H9 (cell line): Measurements from ENCODE around the gene CCDC149. TPM values are rescaled to one million over a fixed set of nuclear protein-coding genes. Genes with fewer than 3 reads are reported as not detected.

Source experiments
- DNase-seq: peaks from one replicate; pipeline ENCODE4 v3.0.0-alpha.2; 2017
- H2AFZ ChIP-seq: one replicate; pipeline ENCODE4 v1.6.1; 2013; ENCODE audit warnings: mild to moderate bottlenecking, low read length, control low read depth, moderate library complexity
- H2AK5ac ChIP-seq: 2 replicates; pipeline ENCODE4 v1.6.1; 2013; ENCODE audit warnings: low read length, control low read depth, mixed read lengths; ENCODE audit not compliant: insufficient read length
- H2BK120ac ChIP-seq: one replicate; pipeline ENCODE4 v1.6.1; 2013; ENCODE audit warnings: low read depth, mild to moderate bottlenecking, low read length, control low read depth, inconsistent platforms; ENCODE audit not compliant: poor library complexity, severe bottlenecking
- H2BK12ac ChIP-seq: 2 replicates; pipeline ENCODE4 v1.6.1; 2013; ENCODE audit warnings: low read length, control low read depth, mixed read lengths, low read depth; ENCODE audit not compliant: insufficient read length
- H2BK15ac ChIP-seq: 2 replicates; pipeline ENCODE4 v1.6.1; 2013; ENCODE audit warnings: low read depth, low read length, control low read depth
- H2BK20ac ChIP-seq: one replicate; pipeline ENCODE4 v1.6.1; 2013; ENCODE audit warnings: low read depth, mild to moderate bottlenecking, low read length, control low read depth, inconsistent platforms; ENCODE audit not compliant: poor library complexity, severe bottlenecking
- H2BK5ac ChIP-seq: 2 replicates; pipeline ENCODE4 v1.6.1; 2013; ENCODE audit warnings: low read length, control low read depth, mixed read lengths; ENCODE audit not compliant: insufficient read length
- H3K14ac ChIP-seq: 2 replicates; pipeline ENCODE4 v1.6.1; 2013; ENCODE audit warnings: low read length, control low read depth; ENCODE audit not compliant: insufficient read depth
- H3K18ac ChIP-seq: 2 replicates; pipeline ENCODE4 v1.6.1; 2013; ENCODE audit warnings: low read depth, mild to moderate bottlenecking, mixed read lengths, low read length, control low read depth; ENCODE audit not compliant: insufficient read length
- H3K23ac ChIP-seq: 2 replicates; pipeline ENCODE4 v1.6.1; 2013; ENCODE audit warnings: low read length, control low read depth, mixed read lengths, low read depth; ENCODE audit not compliant: insufficient read length
- H3K23me2 ChIP-seq: 2 replicates; pipeline ENCODE4 v1.6.1; 2013; ENCODE audit warnings: low read depth, mild to moderate bottlenecking, mixed read lengths, low read length, control low read depth; ENCODE audit not compliant: insufficient read length, poor library complexity, severe bottlenecking
- H3K27ac ChIP-seq: 2 replicates; pipeline ENCODE4 v1.5.1; 2013; ENCODE audit warnings: low read length, control low read depth, mixed read lengths, low read depth; ENCODE audit not compliant: insufficient read length
- H3K27me3 ChIP-seq: 2 replicates; pipeline ENCODE4 v1.6.1; 2013; ENCODE audit warnings: low read length, control low read depth, inconsistent platforms; ENCODE audit not compliant: insufficient read depth
- H3K4ac ChIP-seq: 2 replicates; pipeline ENCODE4 v1.6.1; 2013; ENCODE audit warnings: low read depth, mild to moderate bottlenecking, control low read depth, inconsistent platforms, low read length, moderate library complexity
- H3K4me1 ChIP-seq: 2 replicates; pipeline ENCODE4 v1.6.1; 2013; ENCODE audit warnings: low read length, control low read depth, inconsistent platforms; ENCODE audit not compliant: insufficient read depth
- H3K4me2 ChIP-seq: 2 replicates; pipeline ENCODE4 v1.6.1; 2013; ENCODE audit warnings: low read length, control low read depth, mixed read lengths; ENCODE audit not compliant: insufficient read length, insufficient read depth
- H3K56ac ChIP-seq: 2 replicates; pipeline ENCODE4 v1.6.1; 2013; ENCODE audit warnings: low read depth, mild to moderate bottlenecking, mixed read lengths, low read length, control low read depth; ENCODE audit not compliant: insufficient read length
- H3K79me1 ChIP-seq: 2 replicates; pipeline ENCODE4 v1.6.1; 2013; ENCODE audit warnings: low read depth, mild to moderate bottlenecking, moderate library complexity, low read length, control low read depth, inconsistent platforms; ENCODE audit not compliant: insufficient read depth, poor library complexity, severe bottlenecking
- H3K79me2 ChIP-seq: 2 replicates; pipeline ENCODE4 v1.6.1; 2013; ENCODE audit warnings: low read length, control low read depth, inconsistent platforms; ENCODE audit not compliant: insufficient read depth
- H3K9ac ChIP-seq: 2 replicates; pipeline ENCODE4 v1.6.1; 2013; ENCODE audit warnings: low read length, control low read depth, mixed read lengths; ENCODE audit not compliant: insufficient read length; ENCODE audit errors: extremely low read depth
- H3K9me3 ChIP-seq: one replicate; pipeline ENCODE4 v1.6.1; 2013; ENCODE audit warnings: low read depth, low read length, inconsistent platforms; ENCODE audit not compliant: control insufficient read depth
- H3T11ph ChIP-seq: one replicate; pipeline ENCODE4 v1.6.1; 2013; ENCODE audit warnings: mild to moderate bottlenecking, low read length, control low read depth, inconsistent platforms
- H4K20me1 ChIP-seq: one replicate; pipeline ENCODE4 v1.6.1; 2013; ENCODE audit not compliant: control insufficient read depth, insufficient read length, insufficient read depth
- H4K5ac ChIP-seq: 2 replicates; pipeline ENCODE4 v1.6.1; 2013; ENCODE audit warnings: low read depth, mild to moderate bottlenecking, mixed read lengths, low read length, control low read depth; ENCODE audit not compliant: insufficient read length
- H4K8ac ChIP-seq: replicated peaks from 2 replicates; pipeline ENCODE4 v1.6.1; 2013; ENCODE audit warnings: low read length, control low read depth, mixed read lengths, low read depth; ENCODE audit not compliant: insufficient read length
- H4K91ac ChIP-seq: 2 replicates; pipeline ENCODE4 v1.6.1; 2013; ENCODE audit warnings: low read depth, mild to moderate bottlenecking, moderate library complexity, mixed read lengths, low read length, control low read depth; ENCODE audit not compliant: insufficient read length
- H3K27ac Mint-ChIP-seq, 3 experiments: 2 replicates in 2 of 3; 3 replicates in 1 of 3; pipeline ENCODE4 v1.8.0; 2020 to 2021; ENCODE audit warnings: mixed read lengths in 3 of 3, mild to moderate bottlenecking in 1 of 3, moderate library complexity in 1 of 3
- H3K27me3 Mint-ChIP-seq: 2 replicates; pipeline ENCODE4 v1.8.0; 2021; ENCODE audit warnings: low read depth, mild to moderate bottlenecking, moderate library complexity, mixed read lengths
- H3K36me3 Mint-ChIP-seq, 3 experiments: 2 replicates in 2 of 3; 3 replicates in 1 of 3; pipeline ENCODE4 v1.8.0; 2020 to 2021; ENCODE audit warnings: low read depth in 3 of 3, mixed read lengths in 3 of 3; ENCODE audit not compliant: insufficient read depth in 1 of 3
- H3K4me1 Mint-ChIP-seq, 2 experiments: 2 replicates each; pipeline ENCODE4 v1.8.0; 2020; ENCODE audit warnings: mixed read lengths in 2 of 2
- H3K4me3 Mint-ChIP-seq, 2 experiments: 2 replicates in 1 of 2; 3 replicates in 1 of 2; pipeline ENCODE4 v1.8.0; 2020 to 2021; ENCODE audit warnings: mild to moderate bottlenecking in 2 of 2, mixed read lengths in 2 of 2, moderate library complexity in 1 of 2
- H3K9me3 Mint-ChIP-seq, 2 experiments: 2 replicates in 1 of 2; 3 replicates in 1 of 2; pipeline ENCODE4 v1.8.0; 2020; ENCODE audit warnings: mild to moderate bottlenecking in 2 of 2, mixed read lengths in 2 of 2, moderate library complexity in 1 of 2
- CTCF ChIP-seq: fragments of 200-600 bp; sonication (generic); conservative IDR thresholded peaks from 3 replicates; pipeline ENCODE4 v1.8.0; 2021; ENCODE audit warnings: antibody characterized with exemption, mild to moderate bottlenecking
- WGBS: extraction: QIAGEN DNeasy Blood & Tissue Kit; methylation state at CpG from one replicate; pipeline ENCODE4 v1.1.7; 2013; ENCODE audit warnings: missing lambda C conversion rate, low lambda C conversion rate, mixed read lengths; ENCODE audit not compliant: insufficient read length; ENCODE audit errors: extremely low coverage; 5-methylcytosine and 5-hydroxymethylcytosine counted together
- total RNA-seq: library from RNA; stranded (reverse); gene quantifications from 2 replicates; pipeline ENCODE4 v1.2.1, GENCODE V29; 2021

The CCDC149 gene
- total RNA-seq, 1 experiment from 2014 or later, result 4.5 TPM

- no peak overlapping the region for H3K9ac ChIP-seq
- no peak overlapping the region for H4K91ac ChIP-seq
- no peak overlapping the region for H2BK15ac ChIP-seq
- H3K23ac ChIP-seq, result no peak overlapping the region
- TF ChIP-seq CTCF, result no peak
- H3K4ac ChIP-seq, result no peak overlapping the region
- no peak for DNase-seq
- H2BK20ac ChIP-seq, result no peak overlapping the region
- no peak overlapping the region for H4K8ac ChIP-seq
- no peak overlapping the region for H3K56ac ChIP-seq
- H3K9me3 Mint-ChIP-seq, result peaks cover 0 to 3% of the 10 kb centered on the region in 2 experiments; a peak in 1 of 5 replicates
- no peaks in the 10 kb centered on the region for H3K79me1 ChIP-seq
- no peak overlapping the region for H3K4me3 Mint-ChIP-seq
- no peak overlapping the region for H4K5ac ChIP-seq
- no peak overlapping the region for H2BK5ac ChIP-seq
- H3K4me2 ChIP-seq, result no peak overlapping the region
- H2AK5ac ChIP-seq, result no peak overlapping the region
- no CpG with 5 or more reads among the region's 4 CpGs for WGBS
- H3K14ac ChIP-seq, result no peak overlapping the region
- H3K27me3 Mint-ChIP-seq, result peaks cover 21% of the 10 kb centered on the region
- peaks cover 3% of the 10 kb centered on the region; the same call in 1 of the 2 replicates for H3K4me1 ChIP-seq
- H3K23me2 ChIP-seq, result no peaks in the 10 kb centered on the region
- no peak overlapping the region for H2AFZ ChIP-seq
- no peak overlapping the region for H3K27ac ChIP-seq
- H2BK12ac ChIP-seq, result no peak overlapping the region
- no peaks in the 10 kb centered on the region for H4K20me1 ChIP-seq
- no peaks in the 10 kb centered on the region for H3K27me3 ChIP-seq
- no peak overlapping the region for H3K18ac ChIP-seq
- no peaks in the 10 kb centered on the region for H3K79me2 ChIP-seq
- H2BK120ac ChIP-seq, result no peak overlapping the region
- no peak overlapping the region for H3T11ph ChIP-seq
- no peaks in the 10 kb centered on the region; a peak in 1 of 7 replicates for H3K36me3 Mint-ChIP-seq
- H3K27ac Mint-ChIP-seq, result no peak overlapping the region
- no peaks in the 10 kb centered on the region for H3K9me3 ChIP-seq
- H3K4me1 Mint-ChIP-seq, result peaks cover 20 to 27% of the 10 kb centered on the region in 2 experiments
Measured at GRCh38 chr4:24927049-24927448, 14.2 kb upstream of the CCDC149 start.
